HFFc6 (cell line): ENCODE measurements around the gene CPT1C. TPM values are rescaled to one million over a fixed set of nuclear protein-coding genes. Genes with fewer than 3 reads are reported as not detected.
"Not testable (repeated sequence)": the region's sequence is repeated elsewhere in the genome, so short reads cannot be mapped to it uniquely, and the experiment has no call there.

Source experiments
- DNase-seq: peaks from one replicate; pipeline ENCODE4 v3.0.0-alpha.2; 2018
- H3K27ac Mint-ChIP-seq: 2 replicates; pipeline ENCODE4 v1.8.0; 2020; ENCODE audit warnings: mild to moderate bottlenecking, mixed read lengths
- H3K27me3 Mint-ChIP-seq: 2 replicates; pipeline ENCODE4 v1.8.0; 2021; ENCODE audit warnings: mild to moderate bottlenecking, moderate library complexity, mixed read lengths; ENCODE audit not compliant: insufficient read depth
- H3K36me3 Mint-ChIP-seq: 2 replicates; pipeline ENCODE4 v1.8.0; 2021; ENCODE audit warnings: low read depth, mixed read lengths
- H3K4me1 Mint-ChIP-seq: 2 replicates; pipeline ENCODE4 v1.8.0; 2020; ENCODE audit warnings: low read depth, mixed read lengths
- H3K4me3 Mint-ChIP-seq: 2 replicates; pipeline ENCODE4 v1.8.0; 2020; ENCODE audit warnings: mild to moderate bottlenecking, moderate library complexity, mixed read lengths
- H3K9me3 Mint-ChIP-seq: 2 replicates; pipeline ENCODE4 v1.8.0; 2020; ENCODE audit warnings: mild to moderate bottlenecking, mixed read lengths
- total RNA-seq, 6 experiments: library from RNA; stranded (reverse); fragmentation: NEBNext Ultra II Directional; extraction: Animal tissue kit (Norgen Biotek cat#: 25700); gene quantifications; 2 replicates in 1 of 6; 3 replicates in 5 of 6; pipeline ENCODE4 v1.2.3, GENCODE V29; 2021
- TF ChIP-seq, protein P1 (sequence below): fragments of 200-600 bp; sonication (generic); IDR thresholded peaks from 2 replicates; pipeline ENCODE4 v1.5.0; 2021; ENCODE audit warnings: antibody characterized with exemption, mild to moderate bottlenecking

Gene CPT1C
- total RNA-seq, 6 experiments from 2014 or later, result 32.7 to 42.6 (median 36.4) TPM

DNA sequence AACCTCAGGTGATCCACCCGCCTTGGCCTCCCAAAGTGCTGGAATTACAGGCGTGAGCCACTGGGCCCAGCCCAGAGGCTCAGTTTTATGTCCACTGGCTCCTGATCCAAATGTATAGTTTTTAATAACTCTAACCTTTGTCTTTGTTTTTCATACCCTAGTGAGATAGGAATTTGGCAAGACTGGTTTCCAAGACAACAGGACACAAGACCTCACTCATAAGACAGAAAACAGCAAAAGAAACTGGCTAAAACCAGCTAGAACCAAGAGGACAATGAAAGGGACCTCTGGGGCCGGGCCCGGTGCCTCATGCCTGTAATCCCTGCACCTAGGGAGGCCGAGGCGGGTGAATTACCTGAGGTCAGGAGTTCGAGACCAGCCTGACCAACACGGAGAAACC is 27.6 kb downstream of the CPT1C start:
- H3K36me3 Mint-ChIP-seq, result no peaks in the 10 kb centered on the region; the same call in 1 of the 2 replicates
- H3K27me3 Mint-ChIP-seq, result no peaks in the 10 kb centered on the region; the same call in none of the 2 replicates
- H3K4me3 Mint-ChIP-seq, result no peak overlapping the region
- peaks cover 7% of the 10 kb centered on the region for H3K4me1 Mint-ChIP-seq
- DNase-seq, result no peak
- peak overlapping the region; percentile 25; the same call in 1 of the 2 replicates for H3K27ac Mint-ChIP-seq
- TF ChIP-seq, protein P1, sequence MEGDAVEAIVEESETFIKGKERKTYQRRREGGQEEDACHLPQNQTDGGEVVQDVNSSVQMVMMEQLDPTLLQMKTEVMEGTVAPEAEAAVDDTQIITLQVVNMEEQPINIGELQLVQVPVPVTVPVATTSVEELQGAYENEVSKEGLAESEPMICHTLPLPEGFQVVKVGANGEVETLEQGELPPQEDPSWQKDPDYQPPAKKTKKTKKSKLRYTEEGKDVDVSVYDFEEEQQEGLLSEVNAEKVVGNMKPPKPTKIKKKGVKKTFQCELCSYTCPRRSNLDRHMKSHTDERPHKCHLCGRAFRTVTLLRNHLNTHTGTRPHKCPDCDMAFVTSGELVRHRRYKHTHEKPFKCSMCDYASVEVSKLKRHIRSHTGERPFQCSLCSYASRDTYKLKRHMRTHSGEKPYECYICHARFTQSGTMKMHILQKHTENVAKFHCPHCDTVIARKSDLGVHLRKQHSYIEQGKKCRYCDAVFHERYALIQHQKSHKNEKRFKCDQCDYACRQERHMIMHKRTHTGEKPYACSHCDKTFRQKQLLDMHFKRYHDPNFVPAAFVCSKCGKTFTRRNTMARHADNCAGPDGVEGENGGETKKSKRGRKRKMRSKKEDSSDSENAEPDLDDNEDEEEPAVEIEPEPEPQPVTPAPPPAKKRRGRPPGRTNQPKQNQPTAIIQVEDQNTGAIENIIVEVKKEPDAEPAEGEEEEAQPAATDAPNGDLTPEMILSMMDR, result no peak
- peaks cover 4% of the 10 kb centered on the region; the same call in 1 of the 2 replicates for H3K9me3 Mint-ChIP-seq

DNA sequence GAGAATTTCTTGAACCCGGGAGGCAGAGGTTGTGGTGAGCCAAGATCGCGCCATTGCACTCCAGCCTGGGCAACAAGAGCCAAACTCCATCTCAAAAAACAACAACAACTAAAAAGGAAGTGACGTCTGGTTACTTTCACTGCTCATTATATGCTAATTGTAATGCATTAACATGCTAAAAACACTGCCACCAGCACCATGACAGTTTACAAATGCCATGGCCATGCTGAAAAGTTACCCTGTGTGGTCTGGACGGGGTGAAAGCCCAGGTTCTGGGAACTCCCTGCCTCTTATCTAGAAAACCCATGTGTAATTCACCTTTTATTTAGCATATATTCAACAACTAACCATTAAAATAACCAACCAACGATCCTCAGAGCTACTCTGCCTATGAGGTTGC is 28.1 kb downstream of the CPT1C start:
- Mint-ChIP-seq H3K36me3 (no peaks in the 10 kb centered on the region; the same call in 1 of the 2 replicates), H3K9me3 (peaks cover 5% of the 10 kb centered on the region; the same call in 1 of the 2 replicates), H3K4me3 (no peak overlapping the region), H3K27me3 (no peaks in the 10 kb centered on the region; the same call in none of the 2 replicates), H3K27ac (no peak overlapping the region), H3K4me1 (peaks cover 7% of the 10 kb centered on the region)
- TF ChIP-seq, protein P1, result no peak
- no peak for DNase-seq

DNA sequence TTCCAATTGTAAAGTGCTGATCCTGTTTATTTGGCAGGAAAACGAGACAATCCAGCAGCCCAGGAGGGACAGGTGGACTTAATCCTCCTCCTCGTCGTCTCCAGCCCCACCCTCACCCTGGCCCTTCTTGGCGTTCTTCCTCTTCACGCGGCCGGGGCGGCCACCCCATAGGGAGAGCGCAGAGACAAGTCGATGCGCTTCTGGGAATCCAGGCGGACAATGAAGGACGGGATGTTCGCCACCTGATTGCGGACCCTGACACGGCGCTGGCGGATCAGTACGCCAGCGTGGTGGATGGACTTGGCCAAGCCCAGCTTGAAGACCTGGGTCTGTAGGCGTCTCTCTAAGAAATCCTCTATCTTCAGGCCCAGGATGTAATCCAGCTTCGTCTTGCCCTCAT is 28.5 kb downstream of the CPT1C start:
- H3K27ac Mint-ChIP-seq, DNase-seq, H3K9me3 Mint-ChIP-seq, H3K27me3 Mint-ChIP-seq, H3K4me3 Mint-ChIP-seq, H3K36me3 Mint-ChIP-seq: not testable (repeated sequence)
- H3K4me1 Mint-ChIP-seq, result peaks cover 11% of the 10 kb centered on the region

DNA sequence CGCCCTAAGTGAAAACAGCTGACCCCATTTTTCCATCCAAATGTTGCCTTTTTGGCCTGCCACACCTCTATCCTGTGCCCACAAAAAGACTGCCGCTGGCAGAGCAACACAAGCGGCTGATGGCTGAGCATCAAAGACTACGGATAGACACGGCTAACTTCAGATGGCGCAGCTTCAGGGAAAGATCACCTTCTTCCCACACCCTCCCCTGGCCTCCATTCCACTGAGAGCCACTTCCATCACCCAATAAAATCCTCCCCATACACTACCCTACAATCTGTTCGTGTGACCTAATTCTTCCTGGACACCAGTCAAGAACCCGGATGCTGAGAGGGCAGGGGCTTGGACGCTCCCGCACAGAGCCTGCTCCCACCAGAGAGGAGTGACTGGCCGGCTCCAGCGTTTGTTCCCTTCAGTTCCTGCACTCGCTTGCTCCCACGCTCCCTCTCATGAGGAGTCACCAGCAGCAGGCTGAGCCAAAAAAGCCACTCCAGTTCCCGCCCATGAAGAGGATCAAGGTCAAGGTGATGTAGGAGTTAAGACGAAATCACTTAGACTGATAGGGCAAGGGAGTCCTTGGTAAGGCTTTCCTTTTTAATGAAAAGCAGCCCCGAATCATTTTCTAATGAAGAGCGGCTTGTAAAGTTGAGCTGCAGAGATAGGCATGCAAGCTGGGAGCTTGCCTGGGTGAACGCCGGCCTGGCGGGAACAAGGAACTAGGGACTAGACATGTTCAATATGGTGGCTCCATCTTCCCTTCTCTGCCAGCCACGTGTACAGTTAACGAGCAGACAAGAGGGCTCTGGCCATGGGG is 36.5 kb downstream of the CPT1C start:
- H3K9me3 Mint-ChIP-seq, result peaks cover 5% of the 10 kb centered on the region; the same call in 1 of the 2 replicates
- peaks cover 22% of the 10 kb centered on the region for H3K4me1 Mint-ChIP-seq
- H3K36me3 Mint-ChIP-seq, result no peaks in the 10 kb centered on the region
- H3K27me3 Mint-ChIP-seq, result peaks cover 6% of the 10 kb centered on the region
- peak overlapping the region; percentile 42 for H3K27ac Mint-ChIP-seq
- TF ChIP-seq, protein P1, result no peak
- peak overlapping the region; percentile 47 for H3K4me3 Mint-ChIP-seq
- DNase-seq, result no peak

DNA sequence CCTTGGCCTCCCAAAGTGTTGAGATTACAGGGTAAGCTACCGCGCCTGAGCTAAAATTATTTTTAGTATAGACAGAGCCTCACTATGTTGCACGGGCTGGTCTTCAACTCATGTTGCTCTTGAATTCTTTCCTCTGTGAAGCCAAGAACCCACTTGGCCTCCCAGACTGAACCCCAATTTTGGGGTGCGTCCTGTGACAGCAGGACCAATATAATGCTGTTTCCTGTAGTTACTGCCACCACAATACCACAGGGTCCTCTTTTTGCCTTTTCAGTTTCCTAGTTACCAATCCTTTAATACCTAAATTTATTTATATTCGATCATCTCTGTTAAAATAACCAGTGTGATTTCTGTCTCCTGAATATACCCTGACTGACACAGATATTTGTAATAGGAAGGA is 39.2 kb downstream of the CPT1C start:
- H3K4me1 Mint-ChIP-seq, result peaks cover 13% of the 10 kb centered on the region
- no peak for DNase-seq
- H3K27ac Mint-ChIP-seq, result no peak overlapping the region
- H3K4me3 Mint-ChIP-seq, result no peak overlapping the region
- H3K27me3 Mint-ChIP-seq, result peaks cover 6% of the 10 kb centered on the region
- no peaks in the 10 kb centered on the region for H3K36me3 Mint-ChIP-seq
- TF ChIP-seq, protein P1, result no peak
- no peaks in the 10 kb centered on the region for H3K9me3 Mint-ChIP-seq

DNA sequence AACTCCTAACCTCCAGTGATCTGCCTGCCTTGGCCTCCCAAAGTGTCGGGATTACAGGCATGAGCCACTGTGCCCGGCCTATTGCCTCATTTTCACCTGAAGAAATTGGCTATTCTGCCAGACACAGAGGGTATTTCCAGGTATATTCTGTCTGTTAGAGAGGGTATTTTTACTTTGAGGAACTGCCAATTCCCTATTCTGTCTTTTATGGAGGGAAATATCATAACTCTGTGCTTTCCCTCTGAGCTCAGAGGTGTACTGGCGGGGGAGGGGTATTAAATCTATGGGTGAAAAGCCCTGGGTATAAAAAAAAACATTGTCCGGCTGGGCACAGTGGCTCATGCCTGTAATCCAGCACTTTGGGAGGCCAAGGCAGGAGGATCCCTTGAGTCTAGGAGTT is 47.4 kb downstream of the CPT1C start:
- H3K36me3 Mint-ChIP-seq, result no peaks in the 10 kb centered on the region
- no peak overlapping the region for H3K27ac Mint-ChIP-seq
- no peaks in the 10 kb centered on the region for H3K9me3 Mint-ChIP-seq
- H3K27me3 Mint-ChIP-seq, result no peaks in the 10 kb centered on the region; the same call in none of the 2 replicates
- TF ChIP-seq, protein P1, result no peak
- DNase-seq, result no peak
- no peaks in the 10 kb centered on the region for H3K4me1 Mint-ChIP-seq
- no peak overlapping the region for H3K4me3 Mint-ChIP-seq
